OCI-LY3 (cell line): ENCODE measurements around the gene SLC27A1.
"Not testable (repeated sequence)": the region's sequence is repeated elsewhere in the genome, so short reads cannot be mapped to it uniquely, and the experiment has no call there.

Experiments
- H2AFZ ChIP-seq: fragments of 200-600, 300-600 bp; shearing (Covaris generic); 2 replicates; pipeline ENCODE4 v1.6.0; 2014; ENCODE audit warnings: antibody characterized with exemption, low read depth, low read length
- H3K27ac ChIP-seq: fragments of 200-600, 300-600 bp; sonication (generic); 2 replicates; pipeline ENCODE4 v1.5.1; 2014; ENCODE audit warnings: mild to moderate bottlenecking, low read length, moderate library complexity, mixed read lengths
- H3K27me3 ChIP-seq: fragments of 200-600, 300-600 bp; sonication (generic); 2 replicates; pipeline ENCODE4 v1.6.1; 2014; ENCODE audit warnings: low read depth, low read length, mixed read lengths
- H3K36me3 ChIP-seq: fragments of 200-600, 300-600 bp; sonication (generic); replicated peaks from 2 replicates; pipeline ENCODE3; 2014; ENCODE audit warnings: low read depth, low read length, mixed read lengths
- H3K4me1 ChIP-seq: fragments of 300-600, 200-600 bp; sonication (generic); 2 replicates; pipeline ENCODE4 v1.6.1; 2014; ENCODE audit warnings: low read length, mixed read lengths
- H3K4me2 ChIP-seq: fragments of 200-600, 300-600 bp; sonication (generic); 2 replicates; pipeline ENCODE4 v1.6.1; 2014; ENCODE audit warnings: low read length, mixed read lengths
- H3K4me3 ChIP-seq: fragments of 300-600, 200-600 bp; sonication (generic); 2 replicates; pipeline ENCODE4 v1.5.1; 2014; ENCODE audit warnings: antibody characterized with exemption, mild to moderate bottlenecking, low read length, moderate library complexity
- H3K79me2 ChIP-seq: fragments of 300-600, 200-600 bp; shearing (Covaris generic); 2 replicates; pipeline ENCODE4 v1.6.1; 2014; ENCODE audit warnings: mild to moderate bottlenecking, low read length, mixed read lengths
- H3K9ac ChIP-seq: fragments of 300-600, 200-600 bp; shearing (Covaris generic); 2 replicates; pipeline ENCODE4 v1.6.0; 2014; ENCODE audit warnings: mild to moderate bottlenecking, low read length, moderate library complexity
- H3K9me3 ChIP-seq: fragments of 200-600, 300-600 bp; shearing (Covaris generic); 2 replicates; pipeline ENCODE4 v1.6.1; 2014; ENCODE audit warnings: low read length, mixed read lengths; ENCODE audit not compliant: insufficient read depth
- H4K20me1 ChIP-seq: fragments of 200-600, 300-600 bp; sonication (generic); 2 replicates; pipeline ENCODE4 v1.6.1; 2016; ENCODE audit warnings: low read length, mixed read lengths; ENCODE audit not compliant: insufficient read depth
- EZH2phosphoT487 ChIP-seq: fragments of 200-600 bp; shearing (Covaris generic); IDR thresholded peaks from 2 replicates; pipeline ENCODE4 v1.6.1; 2018; ENCODE audit warnings: antibody characterized with exemption, mixed run types, low read depth
- TF ChIP-seq, protein P1 (sequence below): fragments of 200-600, 300-600 bp; sonication (generic); IDR thresholded peaks from 2 replicates; pipeline ENCODE4 v1.5.1; 2014; ENCODE audit warnings: antibody characterized with exemption, low read length, low read depth

SLC27A1 gene

DNA sequence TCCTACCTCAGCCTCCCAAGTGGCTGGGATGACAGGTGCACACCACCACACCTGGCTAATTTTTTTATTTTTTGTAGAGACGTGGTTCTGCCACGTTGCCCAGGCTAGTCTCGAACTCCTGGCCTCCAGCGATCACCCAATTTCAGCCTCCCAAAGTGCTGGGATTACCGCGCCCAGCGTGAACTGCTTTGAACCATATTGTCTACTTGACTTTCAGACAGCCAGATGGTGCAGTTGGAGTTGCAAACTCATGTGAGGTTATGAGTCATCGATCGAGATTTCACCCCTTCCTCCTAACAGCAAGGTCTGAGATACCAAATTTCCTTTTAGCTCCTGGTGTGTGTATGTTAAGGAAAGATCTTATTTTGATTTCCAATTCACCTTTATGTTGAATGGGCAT lies 2.7 kb downstream of the SLC27A1 start:
- H4K20me1 ChIP-seq = no peaks in the 10 kb centered on the region
- no peak overlapping the region for H3K4me2 ChIP-seq
- H3K27ac ChIP-seq = no peak overlapping the region
- no peak overlapping the region for H3K9ac ChIP-seq
- TF ChIP-seq EZH2phosphoT487 = no peak
- TF ChIP-seq, protein P1, sequence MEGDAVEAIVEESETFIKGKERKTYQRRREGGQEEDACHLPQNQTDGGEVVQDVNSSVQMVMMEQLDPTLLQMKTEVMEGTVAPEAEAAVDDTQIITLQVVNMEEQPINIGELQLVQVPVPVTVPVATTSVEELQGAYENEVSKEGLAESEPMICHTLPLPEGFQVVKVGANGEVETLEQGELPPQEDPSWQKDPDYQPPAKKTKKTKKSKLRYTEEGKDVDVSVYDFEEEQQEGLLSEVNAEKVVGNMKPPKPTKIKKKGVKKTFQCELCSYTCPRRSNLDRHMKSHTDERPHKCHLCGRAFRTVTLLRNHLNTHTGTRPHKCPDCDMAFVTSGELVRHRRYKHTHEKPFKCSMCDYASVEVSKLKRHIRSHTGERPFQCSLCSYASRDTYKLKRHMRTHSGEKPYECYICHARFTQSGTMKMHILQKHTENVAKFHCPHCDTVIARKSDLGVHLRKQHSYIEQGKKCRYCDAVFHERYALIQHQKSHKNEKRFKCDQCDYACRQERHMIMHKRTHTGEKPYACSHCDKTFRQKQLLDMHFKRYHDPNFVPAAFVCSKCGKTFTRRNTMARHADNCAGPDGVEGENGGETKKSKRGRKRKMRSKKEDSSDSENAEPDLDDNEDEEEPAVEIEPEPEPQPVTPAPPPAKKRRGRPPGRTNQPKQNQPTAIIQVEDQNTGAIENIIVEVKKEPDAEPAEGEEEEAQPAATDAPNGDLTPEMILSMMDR = no peak
- no peak overlapping the region for H2AFZ ChIP-seq
- no peak overlapping the region for H3K4me3 ChIP-seq
- peaks cover 17% of the 10 kb centered on the region for H3K4me1 ChIP-seq
- H3K79me2 ChIP-seq = no peaks in the 10 kb centered on the region
- H3K27me3 ChIP-seq = peaks cover 4% of the 10 kb centered on the region; the same call in 1 of the 2 replicates
- H3K36me3 ChIP-seq = no peaks in the 10 kb centered on the region
- no peaks in the 10 kb centered on the region for H3K9me3 ChIP-seq

DNA sequence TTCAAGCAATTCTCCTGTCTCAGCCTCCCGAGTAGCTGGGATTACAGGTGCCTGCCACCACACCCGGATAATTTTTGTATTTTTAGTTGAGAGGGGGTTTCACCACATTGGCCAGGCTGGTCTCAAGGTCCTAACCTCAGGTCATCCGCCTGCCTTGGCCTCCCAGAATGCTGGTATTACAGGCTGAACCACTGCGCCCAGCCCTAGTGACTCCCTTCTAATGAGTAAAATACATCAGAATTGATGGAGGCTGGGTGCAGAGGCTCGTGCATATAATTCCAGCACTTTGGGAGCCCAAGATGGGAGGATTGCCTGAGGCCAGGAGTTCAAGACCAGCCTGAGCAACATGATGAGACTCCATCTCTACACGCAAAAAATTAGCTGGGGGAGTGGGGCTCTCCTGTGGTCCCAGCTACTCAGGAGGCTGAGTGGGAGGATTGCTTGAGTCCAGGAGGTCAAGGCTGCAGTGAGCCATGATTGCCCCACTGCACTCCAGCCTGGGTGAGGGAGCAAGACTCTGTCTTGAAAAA lies 4.8 kb downstream of the SLC27A1 start:
- H3K4me3 ChIP-seq, H3K9me3 ChIP-seq, H3K36me3 ChIP-seq, H3K27ac ChIP-seq, H3K4me1 ChIP-seq, H4K20me1 ChIP-seq, H3K9ac ChIP-seq, H3K4me2 ChIP-seq, H3K79me2 ChIP-seq, H2AFZ ChIP-seq, H3K27me3 ChIP-seq: not testable (repeated sequence)

DNA sequence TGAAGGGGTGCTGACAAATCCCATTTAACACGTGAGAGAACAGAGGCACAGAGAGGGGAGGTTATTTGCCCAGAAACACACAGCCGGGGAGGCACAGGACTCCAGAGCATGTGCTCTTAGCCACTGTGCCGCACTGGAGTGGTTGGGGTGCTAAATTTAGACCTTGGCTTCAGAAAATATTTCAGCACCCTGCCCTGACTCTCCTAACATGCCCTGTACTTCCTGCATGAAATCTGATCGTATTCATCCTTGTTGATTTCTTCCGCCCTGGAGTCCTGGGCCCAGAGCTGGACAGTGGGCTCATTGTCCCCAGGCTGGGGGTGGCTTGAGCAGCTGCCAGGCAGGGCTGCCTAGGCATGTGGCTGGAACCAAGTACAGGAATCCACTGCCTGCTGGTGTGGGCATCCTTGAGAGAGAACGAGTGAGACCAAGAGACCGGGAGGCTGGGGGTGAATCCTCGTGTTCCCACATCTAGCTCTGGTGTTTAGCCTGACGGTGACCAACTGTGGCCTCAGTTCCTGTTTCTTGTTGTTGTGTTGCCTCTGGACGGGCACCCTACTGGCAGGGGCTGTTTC lies 5.3 kb downstream of the SLC27A1 start:
- Histone ChIP-seq H2AFZ (no peak overlapping the region), H3K4me1 (peaks cover 6% of the 10 kb centered on the region; the same call in 1 of the 2 replicates), H3K4me3 (no peak overlapping the region), H3K27ac (no peak overlapping the region), H3K36me3 (no peaks in the 10 kb centered on the region), H3K4me2 (no peak overlapping the region), H3K9me3 (no peaks in the 10 kb centered on the region), H3K79me2 (no peaks in the 10 kb centered on the region), H3K27me3 (peaks cover 4% of the 10 kb centered on the region; the same call in 1 of the 2 replicates), H3K9ac (no peak overlapping the region), H4K20me1 (no peaks in the 10 kb centered on the region)
- no peak for TF ChIP-seq EZH2phosphoT487
- TF ChIP-seq, protein P1 = no peak

DNA sequence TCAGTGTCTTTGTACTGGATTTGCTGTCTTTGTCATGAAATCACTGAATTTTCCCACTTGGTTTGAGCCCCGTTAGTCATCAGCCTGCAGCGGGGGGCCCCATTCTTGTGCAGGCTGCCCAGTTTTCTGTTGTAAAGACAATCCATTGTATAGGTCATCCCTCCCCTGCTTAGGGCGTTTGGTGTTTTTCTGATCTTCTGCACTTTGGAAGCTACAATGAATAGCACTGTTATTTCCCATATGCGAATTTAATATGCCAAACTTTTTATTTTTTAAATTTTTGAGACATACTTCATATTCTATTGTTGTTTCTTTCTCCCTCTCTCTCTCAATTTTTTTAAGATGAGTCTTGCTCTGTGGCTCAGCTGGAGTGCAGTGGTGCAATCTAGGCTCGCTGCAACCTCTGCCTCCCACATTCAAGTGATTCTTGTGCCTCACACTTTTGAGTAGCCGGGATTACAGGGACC lies 9.0 kb downstream of the SLC27A1 start:
- Histone ChIP-seq H3K4me2 (no peak overlapping the region), H3K36me3 (no peaks in the 10 kb centered on the region), H2AFZ (no peak overlapping the region), H4K20me1 (no peaks in the 10 kb centered on the region), H3K4me3 (no peak overlapping the region), H3K27ac (no peak overlapping the region), H3K9me3 (no peaks in the 10 kb centered on the region), H3K27me3 (no peaks in the 10 kb centered on the region), H3K4me1 (no peaks in the 10 kb centered on the region), H3K79me2 (no peaks in the 10 kb centered on the region), H3K9ac (no peak overlapping the region)
- no peak for TF ChIP-seq EZH2phosphoT487
- TF ChIP-seq, protein P1 = no peak
